ENCODE results near the gene PIF1.

- TF ChIP-seq, protein P1, sequence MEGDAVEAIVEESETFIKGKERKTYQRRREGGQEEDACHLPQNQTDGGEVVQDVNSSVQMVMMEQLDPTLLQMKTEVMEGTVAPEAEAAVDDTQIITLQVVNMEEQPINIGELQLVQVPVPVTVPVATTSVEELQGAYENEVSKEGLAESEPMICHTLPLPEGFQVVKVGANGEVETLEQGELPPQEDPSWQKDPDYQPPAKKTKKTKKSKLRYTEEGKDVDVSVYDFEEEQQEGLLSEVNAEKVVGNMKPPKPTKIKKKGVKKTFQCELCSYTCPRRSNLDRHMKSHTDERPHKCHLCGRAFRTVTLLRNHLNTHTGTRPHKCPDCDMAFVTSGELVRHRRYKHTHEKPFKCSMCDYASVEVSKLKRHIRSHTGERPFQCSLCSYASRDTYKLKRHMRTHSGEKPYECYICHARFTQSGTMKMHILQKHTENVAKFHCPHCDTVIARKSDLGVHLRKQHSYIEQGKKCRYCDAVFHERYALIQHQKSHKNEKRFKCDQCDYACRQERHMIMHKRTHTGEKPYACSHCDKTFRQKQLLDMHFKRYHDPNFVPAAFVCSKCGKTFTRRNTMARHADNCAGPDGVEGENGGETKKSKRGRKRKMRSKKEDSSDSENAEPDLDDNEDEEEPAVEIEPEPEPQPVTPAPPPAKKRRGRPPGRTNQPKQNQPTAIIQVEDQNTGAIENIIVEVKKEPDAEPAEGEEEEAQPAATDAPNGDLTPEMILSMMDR (conservative IDR thresholded peaks at IDR 0.05), result no peak
- no peak for TF ChIP-seq ZFX (IDR thresholded peaks at IDR 0.05)
Observed at GRCh38 chr15:64772488-64772887, 53.0 kb downstream of the PIF1 start.

Measured in C4-2B (cell line).